Stimulated activated CD8-positive, alpha-beta memory T cell treated with anti-CD3 and anti-CD28 coated beads, Interleukin-7, amount 100 ng/mL, for 24 hours (primary cell): ENCODE results near the gene PKN2.

Experiments
- DNase-seq: peaks from one replicate; pipeline ENCODE4 v3.0.0-alpha.2; 2020; ENCODE audit warnings: low read depth

PKN2 gene

DNA sequence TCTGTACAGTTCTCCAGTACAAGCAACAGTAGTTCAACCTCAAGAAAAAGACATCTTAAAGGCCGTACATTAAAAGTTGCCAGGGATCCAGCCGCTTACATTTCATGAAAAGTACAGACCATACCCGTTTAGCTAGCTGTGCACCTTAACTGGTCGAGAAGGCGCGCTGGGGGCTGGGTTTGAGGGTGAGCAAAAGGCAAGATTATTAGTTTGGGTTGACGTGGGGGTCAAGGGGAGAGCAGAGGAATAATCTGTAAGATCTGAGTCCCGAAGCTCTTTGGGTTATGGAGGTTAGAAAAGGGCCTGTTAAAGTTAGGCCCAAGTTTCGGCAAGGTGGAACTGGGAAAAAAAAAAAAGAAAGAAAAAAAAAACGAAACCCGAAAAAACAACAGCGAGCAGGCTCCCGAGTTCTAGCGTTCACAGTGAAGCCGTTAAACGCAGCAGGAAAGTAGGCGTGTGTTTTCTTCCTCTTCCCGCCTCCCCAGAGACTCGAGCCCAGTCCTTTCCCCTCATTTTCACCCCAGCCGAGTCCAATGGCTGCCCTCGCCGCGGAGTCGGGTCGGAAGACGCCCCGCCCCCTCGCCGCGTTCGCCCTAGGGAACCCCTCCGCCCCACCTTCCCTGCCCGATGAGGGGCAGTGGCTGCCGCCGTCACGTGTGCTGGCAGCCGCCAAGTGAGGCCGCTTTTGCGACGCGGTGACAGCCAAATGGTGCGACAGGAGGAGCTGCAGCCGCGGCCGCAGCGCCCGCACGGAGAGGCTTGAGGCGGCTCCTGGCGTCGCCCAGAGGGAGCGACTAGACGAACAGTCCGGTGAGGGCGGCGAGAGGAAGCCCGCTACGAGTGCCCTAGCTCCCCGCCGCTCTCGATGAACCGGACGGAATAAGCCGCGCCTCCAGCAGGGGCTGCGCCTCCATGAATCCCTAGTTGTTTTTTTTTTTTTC is at the start of gene PKN2:
TSS of gene PKN2 (plus strand) at position 733 of the 941 bp plus-strand sequence. CDS start 308 bp downstream, outside the sequence.
- peak; percentile 92 for DNase-seq

DNA sequence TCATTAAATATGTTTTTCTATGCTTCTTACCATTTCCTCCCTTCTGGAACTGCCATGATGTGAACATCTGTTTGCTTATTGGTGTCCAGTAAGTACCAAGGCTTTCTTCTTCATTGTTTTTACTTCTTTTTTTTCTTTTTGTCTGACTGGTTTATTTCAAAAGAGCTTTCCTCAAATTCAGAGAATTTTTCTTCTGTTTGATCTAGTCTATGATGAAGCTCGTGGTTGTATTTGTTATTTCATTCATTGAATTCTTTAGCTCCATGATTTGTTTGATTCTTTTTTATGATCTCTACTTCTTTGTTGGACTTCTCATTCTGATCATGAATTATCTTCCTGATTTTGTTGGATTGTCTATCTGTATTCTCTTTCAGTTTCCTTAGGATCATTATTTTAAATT is 49.5 kb upstream of the PKN2 start:
- DNase-seq, result no peak

DNA sequence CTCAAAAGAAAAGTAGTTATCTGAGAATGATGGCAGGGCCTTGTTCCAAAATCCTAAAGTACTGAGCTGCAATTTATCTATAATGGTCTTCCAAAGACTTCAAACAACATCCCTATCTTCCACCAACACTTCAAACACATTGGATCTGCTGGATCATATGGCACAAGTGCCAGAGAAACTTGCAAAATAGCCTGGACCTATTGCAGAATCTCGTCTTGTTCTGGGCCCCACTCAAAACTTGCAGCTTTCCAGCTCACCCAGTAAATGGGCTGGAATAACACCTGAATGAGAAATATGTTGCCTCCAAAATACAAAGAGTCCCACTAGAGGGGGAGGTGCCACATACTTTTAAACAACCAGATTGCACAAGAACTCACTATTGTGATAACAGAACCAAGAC is 44.0 kb upstream of the PKN2 start:
- no peak for DNase-seq

DNA sequence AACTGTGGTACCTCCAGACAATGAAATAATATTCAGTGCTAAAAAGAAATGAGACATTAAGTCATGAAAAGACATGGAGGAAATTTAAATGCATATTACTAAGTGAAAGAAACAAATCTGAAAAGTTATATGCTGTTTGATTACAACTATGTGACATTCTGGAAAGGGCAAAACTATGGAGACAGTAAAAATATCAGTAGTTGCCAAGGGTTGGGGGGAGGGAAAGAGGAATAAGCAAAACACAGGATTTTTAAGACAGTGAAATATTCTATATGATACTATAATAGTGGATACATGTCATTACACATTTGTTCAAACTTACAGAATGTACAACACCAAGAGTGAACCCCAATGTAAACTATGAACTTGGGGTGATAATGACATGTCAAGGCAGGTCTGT is 38.2 kb upstream of the PKN2 start:
- DNase-seq, result no peak

DNA sequence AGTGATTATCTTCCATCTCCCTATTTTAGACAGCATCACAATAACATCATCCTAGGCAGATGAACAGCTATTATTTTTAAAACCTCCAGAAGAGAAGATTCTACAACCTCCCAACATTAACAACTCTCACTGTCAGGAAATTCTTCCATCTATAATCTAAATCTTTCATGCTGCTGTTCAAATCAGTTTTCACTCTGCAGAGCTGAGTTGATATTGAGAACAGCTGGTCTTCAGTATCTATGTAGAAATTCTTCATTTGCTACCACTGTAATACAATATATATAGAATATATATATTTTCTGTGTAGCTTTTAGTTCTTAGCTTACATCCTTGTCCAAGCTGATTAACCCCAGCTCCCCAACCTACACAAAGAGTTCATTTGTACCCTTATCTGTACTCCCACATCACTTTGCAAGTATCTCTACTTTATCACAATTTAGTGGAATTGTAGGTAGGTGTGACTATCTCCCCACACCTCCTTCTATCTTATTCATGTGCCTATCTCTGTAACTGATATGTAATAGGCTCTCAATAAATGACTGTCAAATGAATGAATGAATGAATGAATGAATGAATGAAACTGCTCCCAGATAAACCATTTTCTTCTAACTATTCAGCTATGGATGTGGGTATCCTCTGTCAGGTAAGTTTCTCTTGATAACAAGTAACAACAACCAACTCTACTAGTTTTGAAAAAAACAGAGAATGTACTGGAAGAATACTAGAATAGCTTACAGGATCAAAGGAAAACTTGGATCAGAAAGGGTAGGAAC is 37.4 kb upstream of the PKN2 start:
- DNase-seq, result no peak

DNA sequence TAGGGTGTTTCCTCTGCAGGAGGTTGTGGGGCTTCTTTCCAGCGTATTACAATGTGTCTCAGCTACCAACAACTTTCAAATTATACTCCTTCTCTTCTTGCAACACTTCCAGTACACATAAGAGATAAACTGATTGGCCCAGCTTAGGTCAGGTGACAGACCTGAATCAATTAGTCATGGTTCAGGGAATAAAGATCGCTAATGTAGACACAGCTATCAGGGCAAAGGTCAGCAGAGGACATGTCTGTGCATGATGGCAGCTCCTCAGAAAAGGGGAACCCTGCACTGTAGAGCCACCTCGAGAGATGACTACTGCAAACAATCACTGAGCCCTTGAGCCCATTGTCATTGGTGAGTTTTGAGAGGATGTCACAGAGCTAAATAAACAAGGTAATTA is 36.8 kb upstream of the PKN2 start:
- DNase-seq, result no peak

DNA sequence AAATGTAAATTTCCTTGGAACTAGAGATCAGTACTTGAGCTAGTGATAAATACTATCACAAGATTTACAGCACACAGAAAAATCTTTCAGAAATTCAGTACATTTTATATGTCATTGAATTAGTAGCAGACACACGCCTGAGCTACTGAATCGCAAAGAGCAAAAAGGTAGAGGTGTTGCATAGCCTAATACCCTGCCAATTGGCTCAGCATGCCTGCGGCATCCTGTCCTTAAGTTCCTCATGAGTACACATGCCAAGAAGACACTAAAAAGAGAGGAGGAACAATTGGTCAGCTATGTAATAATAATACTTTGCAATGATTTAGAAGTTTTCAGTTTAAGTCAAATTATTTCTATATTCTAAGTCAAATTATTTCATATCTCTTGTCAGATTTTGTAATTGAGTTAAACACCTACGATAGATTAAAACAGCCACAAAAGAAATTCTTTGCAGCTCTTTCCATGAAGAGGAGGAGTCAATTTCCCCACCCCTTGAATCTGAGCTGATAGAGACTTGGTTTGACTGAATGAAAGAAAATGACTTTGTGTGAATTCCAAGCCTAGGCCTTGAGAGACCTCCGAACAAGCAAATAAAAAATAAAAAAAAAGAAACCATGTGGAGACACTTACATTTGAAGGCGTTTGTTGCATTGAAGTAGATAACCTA is 36.2 kb upstream of the PKN2 start:
- DNase-seq, result no peak

DNA sequence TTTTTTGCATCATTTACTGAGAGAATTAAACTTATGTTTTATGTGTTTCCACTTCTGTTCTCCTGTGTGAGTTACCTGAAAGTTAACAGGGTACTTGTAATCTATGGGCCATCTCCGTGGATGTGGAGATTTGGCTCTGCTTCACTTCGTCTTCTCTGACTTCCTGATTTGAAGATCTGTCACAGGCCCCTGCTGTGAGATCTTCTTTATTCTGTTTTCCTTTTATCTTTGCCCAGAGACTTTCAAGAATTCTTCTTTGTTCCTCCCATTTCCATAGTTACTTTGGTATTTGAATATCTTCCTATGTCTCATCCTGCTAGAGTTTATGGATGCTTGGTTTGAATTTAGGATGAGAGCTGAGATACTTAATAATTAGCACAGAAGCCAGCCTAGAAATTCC is 35.4 kb upstream of the PKN2 start:
- DNase-seq, result no peak

DNA sequence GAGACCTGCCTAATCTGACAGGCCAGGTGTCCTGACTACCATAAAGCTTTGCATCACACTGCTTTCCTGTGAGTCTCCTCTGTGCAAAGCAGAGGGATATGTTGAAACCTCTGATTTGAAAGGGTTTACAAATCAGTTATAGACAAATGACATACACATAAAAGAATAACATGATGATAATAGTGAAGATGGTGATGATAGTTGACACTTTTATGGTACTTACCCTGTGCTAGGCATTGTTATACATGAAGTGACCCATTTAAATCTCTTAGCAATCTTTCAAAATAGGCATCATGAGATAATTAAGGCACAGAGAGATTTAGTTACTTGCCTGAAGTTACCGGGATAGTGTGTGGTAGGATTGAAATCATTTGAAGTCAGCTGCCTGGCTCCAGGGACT is 34.1 kb upstream of the PKN2 start:
- DNase-seq, result no peak

DNA sequence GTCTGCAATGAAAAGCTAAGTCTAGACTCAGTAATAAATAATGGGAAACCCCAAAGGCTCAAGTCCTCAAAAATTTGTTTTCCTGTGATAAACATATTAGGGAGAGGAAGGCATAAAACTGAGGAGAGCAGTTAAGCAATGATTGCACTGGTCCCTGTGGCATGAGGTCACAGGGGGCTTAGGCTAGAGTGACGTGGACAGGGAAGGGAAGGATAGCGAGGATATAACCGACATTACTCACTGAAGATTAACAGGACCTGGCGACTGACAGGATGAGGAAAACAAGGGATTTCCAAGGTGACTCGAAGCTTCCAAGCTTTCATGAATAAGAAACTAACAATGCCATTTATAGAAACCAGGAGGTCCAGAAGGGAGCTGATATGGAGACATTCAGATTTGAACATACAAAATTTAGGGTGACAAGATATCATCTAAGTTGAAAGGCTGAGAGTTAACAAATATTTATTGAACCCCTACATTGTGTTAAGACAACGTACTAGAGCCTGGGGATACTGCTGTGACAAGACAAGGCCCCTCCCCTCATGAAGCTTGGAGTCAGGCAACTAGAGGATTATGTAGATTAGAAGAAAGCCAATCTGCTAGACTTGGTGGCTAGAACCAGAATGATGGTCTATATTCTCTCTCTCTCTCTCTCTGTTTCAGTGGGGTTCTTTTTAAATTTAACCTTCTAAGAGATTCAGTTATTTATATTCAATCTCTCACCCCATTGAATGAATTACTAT is 33.2 kb upstream of the PKN2 start:
- no peak for DNase-seq

DNA sequence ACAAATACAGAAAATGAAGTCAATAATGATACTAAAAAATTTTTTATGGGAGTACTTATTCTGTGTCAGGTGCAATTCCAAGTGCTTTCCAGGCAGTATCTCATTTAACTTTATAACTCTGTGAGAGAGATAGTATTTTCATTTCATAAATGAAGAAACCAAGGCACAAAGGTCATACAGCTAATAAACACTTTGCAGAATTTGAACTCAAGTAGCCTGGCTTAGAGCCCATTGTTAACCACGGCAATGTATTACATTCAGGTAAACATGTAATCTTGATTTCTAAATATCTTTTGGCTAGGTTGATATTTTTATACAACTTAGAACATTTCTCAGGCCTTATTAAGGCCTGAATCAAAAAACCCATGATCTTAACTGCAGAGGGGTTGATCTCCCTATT is 28.9 kb upstream of the PKN2 start:
- no peak for DNase-seq

DNA sequence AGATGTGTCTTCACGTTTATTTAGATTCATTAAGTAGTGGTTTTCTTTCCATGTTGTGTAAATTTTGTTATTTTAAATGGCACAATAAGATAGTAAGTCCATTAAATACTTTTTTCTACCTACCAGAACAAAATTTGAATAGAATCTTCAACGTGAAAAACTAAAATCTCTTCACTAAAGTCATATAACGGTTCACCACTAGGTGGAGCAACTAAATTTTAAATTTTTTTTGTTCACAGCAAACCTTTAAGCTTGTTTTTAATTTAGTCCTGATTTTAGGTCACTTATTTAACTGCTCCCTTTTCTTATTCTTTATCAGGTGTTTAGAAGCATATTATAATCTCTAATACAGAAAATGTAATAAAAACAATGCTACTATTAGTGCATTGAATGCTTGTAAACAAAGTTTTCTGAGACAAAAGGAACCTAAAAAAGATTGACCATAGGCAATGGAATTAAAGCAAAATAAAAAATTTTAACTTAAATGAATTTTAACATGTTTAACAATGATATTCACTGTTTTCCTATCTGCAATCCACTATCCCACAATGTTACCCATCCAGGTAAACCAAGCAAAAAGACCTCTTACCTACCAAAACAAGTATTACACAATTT is 28.3 kb upstream of the PKN2 start:
- no peak for DNase-seq

DNA sequence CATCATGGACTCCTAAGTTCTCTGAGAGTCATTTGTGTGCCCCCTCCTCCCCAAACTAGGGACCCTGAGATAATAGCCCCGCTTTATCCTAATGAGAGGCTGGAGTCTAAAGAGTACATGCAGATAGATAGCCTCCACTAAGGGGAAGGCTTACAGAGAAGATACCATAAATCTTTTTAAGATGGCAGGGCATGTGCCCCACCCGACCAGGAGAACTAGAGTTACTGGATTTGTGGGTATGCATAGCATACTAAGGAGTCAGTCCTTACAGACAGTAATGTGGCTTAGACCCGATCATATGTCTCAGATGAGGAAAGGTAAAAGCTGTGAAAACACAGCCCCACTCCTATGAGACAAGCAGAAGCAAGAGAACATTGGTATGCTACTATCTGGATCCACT is 25.7 kb upstream of the PKN2 start:
- DNase-seq, result no peak

DNA sequence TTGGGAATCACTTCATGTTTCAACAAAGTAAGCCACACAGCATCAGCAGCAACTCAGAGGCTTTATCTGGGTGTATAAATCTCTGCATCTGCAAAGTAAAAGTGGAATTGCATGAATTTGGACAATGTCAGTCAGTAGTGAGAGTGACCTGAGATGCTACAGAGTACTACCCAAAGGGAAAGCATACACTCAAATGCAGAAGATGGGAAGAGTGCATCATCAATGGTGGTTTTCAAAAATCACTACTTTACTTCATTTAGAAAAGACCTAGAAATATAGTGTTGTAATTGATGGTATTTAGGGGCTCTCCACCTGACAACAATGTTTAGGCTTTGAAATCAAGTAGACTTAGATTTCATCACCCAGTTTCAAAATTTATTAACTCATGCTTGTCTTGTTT is 24.5 kb upstream of the PKN2 start:
- DNase-seq, result no peak

DNA sequence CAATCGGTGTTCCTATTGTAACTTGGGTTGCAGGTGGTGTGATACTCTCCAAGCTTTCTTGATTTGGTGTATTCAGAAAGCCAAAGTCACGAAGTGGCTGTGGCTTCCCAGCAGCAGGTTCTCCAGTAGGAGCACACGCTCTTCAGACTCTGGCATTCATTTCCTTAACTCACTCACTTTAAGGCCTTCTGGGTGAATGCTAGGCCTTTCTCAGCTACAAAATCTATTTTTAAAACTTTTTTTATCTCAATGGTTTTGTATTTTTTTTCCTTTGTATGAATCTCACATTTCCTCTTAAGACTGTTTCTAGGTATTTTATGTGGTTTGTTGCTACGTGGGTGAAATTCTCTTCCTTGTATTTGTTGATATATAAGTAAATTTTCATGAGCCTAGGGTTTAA is 22.9 kb upstream of the PKN2 start:
- no peak for DNase-seq

DNA sequence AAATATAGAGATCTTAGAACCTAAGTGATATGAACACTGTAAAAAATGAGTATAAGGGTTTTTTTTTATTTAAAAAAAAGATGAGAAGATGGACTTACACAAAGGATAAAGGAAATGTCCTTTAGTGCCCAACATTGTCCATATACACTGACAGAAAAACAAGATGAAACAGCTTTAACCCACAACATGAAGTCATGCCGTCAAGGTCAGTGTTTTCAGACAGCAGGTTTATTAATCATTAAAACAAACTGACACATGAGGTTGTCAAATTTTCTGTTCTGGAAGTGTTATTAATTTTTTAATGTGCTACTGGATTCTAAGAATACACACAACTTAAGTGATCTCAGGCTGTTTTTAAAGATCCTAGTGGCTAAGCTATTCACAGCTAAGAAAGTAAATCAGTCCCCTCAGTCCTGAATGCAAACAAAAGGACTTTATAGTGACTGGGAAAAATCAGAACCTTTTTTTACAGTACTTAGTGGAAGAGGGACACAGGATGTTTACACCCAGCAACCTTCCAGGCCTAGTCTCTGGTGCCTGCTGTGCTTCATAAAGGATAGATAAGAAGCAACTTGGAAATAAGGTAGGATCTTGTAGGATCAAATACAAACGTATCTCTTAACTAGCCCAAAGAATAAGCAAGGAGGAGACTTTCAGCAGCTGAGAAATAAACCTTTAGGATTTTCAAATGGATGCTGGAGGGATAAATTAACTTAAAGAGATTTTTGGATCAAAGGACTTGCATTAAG is 21.9 kb upstream of the PKN2 start:
- no peak for DNase-seq

DNA sequence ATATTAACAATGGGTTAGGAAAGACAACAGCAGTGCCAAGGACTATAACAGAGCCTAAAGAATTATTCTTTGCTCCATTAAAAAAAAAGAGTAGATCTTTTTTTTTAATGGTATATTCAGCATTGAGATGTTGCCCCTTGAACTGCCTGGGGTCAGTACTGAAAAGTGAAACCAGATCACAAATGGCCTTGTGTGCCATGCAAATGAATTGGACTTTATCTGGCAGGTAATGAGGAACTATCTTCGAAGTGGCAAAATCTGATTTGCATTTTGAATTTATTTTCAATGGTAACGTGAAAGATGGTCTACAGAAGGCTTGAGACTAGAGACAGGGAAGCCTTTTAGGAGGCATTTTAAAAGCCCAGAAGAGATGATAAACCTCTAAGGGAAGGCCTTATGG is 21.4 kb upstream of the PKN2 start:
- no peak for DNase-seq

DNA sequence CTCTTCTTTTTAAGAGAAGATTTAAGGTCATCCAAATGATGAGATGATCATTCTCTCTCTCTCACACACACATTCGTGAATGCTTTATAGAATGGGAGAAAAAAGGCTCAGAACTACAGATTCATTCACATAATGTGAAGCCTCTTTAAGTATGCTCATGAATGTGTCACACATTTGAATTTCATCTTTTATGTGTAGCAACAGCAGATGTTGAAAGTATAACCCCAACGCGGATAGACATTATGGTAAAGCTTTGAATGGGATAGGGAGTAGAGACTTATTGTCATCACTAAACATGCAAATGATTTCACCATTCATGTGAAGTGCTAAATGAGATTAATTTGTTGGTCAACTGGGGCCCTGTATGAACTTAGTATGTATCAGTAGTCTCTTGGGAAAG is 15.7 kb upstream of the PKN2 start:
- DNase-seq, result no peak

DNA sequence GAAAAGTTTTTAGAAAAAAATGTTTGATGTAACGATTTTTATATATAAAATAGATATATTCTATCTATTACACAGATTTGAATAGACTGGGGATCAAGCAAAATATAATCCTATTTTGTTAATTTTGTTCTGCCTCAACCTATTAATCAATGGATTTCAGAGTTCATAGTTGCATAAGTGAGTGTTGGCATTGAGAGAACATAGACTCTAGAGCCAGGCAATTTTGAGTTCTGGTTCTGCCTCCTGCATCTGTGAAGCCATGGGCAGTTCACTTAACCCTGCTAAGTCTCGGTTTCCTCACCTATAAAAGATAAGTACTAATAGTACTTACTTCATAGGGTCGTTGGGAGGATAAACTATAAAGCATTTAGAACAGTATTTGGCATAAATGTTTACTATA is 13.6 kb upstream of the PKN2 start:
- DNase-seq, result no peak

DNA sequence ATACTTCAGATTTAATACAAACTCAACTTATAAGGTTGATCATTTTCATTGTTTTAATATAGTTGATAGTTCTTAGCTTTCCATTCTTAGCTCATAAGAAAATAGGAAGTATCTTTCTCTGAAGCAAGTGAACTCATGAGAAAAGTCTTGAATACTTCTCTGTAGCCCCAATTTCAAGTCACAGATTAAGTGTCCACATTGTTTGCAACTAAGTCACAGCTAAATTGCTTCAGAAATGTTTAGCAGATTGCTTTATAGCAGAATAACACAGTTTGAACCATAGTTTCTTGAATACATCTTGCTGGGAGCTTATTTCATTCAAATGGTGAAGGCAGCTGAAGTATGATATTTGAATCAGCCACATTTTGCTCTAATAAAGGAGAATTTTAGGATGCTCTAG is 10.6 kb upstream of the PKN2 start:
- no peak for DNase-seq

DNA sequence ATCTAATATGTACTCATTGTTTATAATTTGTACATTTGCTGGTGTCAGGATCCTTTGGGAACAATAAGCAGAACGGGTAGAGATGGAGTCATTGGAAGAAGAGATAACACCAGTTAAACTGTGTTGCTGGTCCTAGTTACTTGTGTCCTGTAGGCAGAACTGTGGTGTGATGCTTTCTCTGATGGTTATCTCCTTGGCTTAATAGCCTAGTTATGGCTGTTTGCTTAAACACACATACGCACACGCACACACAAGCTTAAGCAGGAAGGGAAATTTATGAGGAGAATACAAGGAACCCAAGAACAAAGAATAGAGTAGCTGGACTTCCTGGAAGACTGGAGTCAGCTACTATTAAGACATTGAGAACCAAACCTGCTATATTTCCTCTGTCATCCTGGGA is 5.7 kb upstream of the PKN2 start:
- DNase-seq, result no peak
